AG09319 (cell line): ENCODE results near the gene TMEM223.
"Not testable (repeated sequence)": the region's sequence is repeated elsewhere in the genome, so short reads cannot be mapped to it uniquely, and the experiment has no call there.

Experiments used
- DNase-seq: peaks from one replicate; pipeline ENCODE4 v3.0.0-alpha.2; 2010; ENCODE audit warnings: low read depth; ENCODE audit errors: extremely low read depth
- CTCF ChIP-seq: IDR thresholded peaks from 2 replicates; pipeline ENCODE4 v1.5.1; 2011; ENCODE audit warnings: low read depth, mild to moderate bottlenecking, inconsistent platforms, low read length, moderate library complexity

The TMEM223 gene

GRCh38 chr11:62778441-62778840 lies 13.4 kb downstream of the TMEM223 start:
- no peak for TF ChIP-seq CTCF
- no peak for DNase-seq

GRCh38 chr11:62777389-62777788 lies 14.4 kb downstream of the TMEM223 start:
- TF ChIP-seq CTCF: no peak
- DNase-seq: no peak

- TF ChIP-seq CTCF: no peak
- no peak for DNase-seq
Observed at GRCh38 chr11:62775646-62776045, 16.2 kb downstream of the TMEM223 start.

GRCh38 chr11:62774407-62774806 lies 17.4 kb downstream of the TMEM223 start:
- TF ChIP-seq CTCF: no peak
- DNase-seq: no peak

- peak; percentile 84 for DNase-seq
- TF ChIP-seq CTCF: no peak
Observed at GRCh38 chr11:62771144-62772021, 20.4 kb downstream of the TMEM223 start, which contains the start of gene TAF6L. Gene TAF6L (plus strand): TSS chr11:62771396. CDS start chr11:62775784, 4,388 bp downstream.

GRCh38 chr11:62770778-62771143 lies 21.0 kb downstream of the TMEM223 start:
- TF ChIP-seq CTCF: no peak
- no peak for DNase-seq

GRCh38 chr11:62760867-62761227 lies 31.0 kb downstream of the TMEM223 start:
- DNase-seq: not testable (repeated sequence)
